GM21576 (cell line): ENCODE results near the gene XYLB.

Source experiments
- ATAC-seq: cut with Tn5 transposase; IDR thresholded peaks from one replicate; pipeline ENCODE4 v1.9.1; 2021; ENCODE audit warnings: mild to moderate bottlenecking, moderate library complexity; ENCODE audit not compliant: unreplicated experiment

Gene XYLB

GRCh38 chr3:38453075-38453912, 106.7 kb downstream of the XYLB start, which contains the start of gene ACVR2B:
Gene ACVR2B (plus strand): TSS chr3:38453890. CDS start chr3:38454323, 433 bp downstream.
- peak; percentile 40 for ATAC-seq

- no peak for ATAC-seq
These were observed 107.3 kb downstream of the XYLB start for GRCh38 chr3:38453913-38454177.

GRCh38 chr3:38454178-38454883, 107.7 kb downstream of the XYLB start:
- peak; percentile 23 for ATAC-seq

- ATAC-seq, result peak; percentile 37
These were observed 108.5 kb downstream of the XYLB start for GRCh38 chr3:38454884-38455638.

- peak; percentile 12 for ATAC-seq
These were observed 109.2 kb downstream of the XYLB start for GRCh38 chr3:38455639-38456430.

GRCh38 chr3:38457111-38458003, 110.8 kb downstream of the XYLB start:
- ATAC-seq, result no peak

GRCh38 chr3:38458796-38459498, 112.4 kb downstream of the XYLB start:
- ATAC-seq, result no peak

GRCh38 chr3:38459499-38460048, 113.0 kb downstream of the XYLB start:
- no peak for ATAC-seq

GRCh38 chr3:38460377-38461270, 114.0 kb downstream of the XYLB start:
- no peak for ATAC-seq
